GM19324 (cell line): ENCODE measurements around the gene TMSB15B.
"Not testable (repeated sequence)": the region's sequence is repeated elsewhere in the genome, so short reads cannot be mapped to it uniquely, and the experiment has no call there.

Experiments
- ATAC-seq: cut with Tn5 transposase; IDR thresholded peaks from one replicate; pipeline ENCODE4 v1.9.1; 2021; ENCODE audit warnings: mild to moderate bottlenecking, moderate library complexity; ENCODE audit not compliant: unreplicated experiment, low FRiP score

TMSB15B gene

DNA sequence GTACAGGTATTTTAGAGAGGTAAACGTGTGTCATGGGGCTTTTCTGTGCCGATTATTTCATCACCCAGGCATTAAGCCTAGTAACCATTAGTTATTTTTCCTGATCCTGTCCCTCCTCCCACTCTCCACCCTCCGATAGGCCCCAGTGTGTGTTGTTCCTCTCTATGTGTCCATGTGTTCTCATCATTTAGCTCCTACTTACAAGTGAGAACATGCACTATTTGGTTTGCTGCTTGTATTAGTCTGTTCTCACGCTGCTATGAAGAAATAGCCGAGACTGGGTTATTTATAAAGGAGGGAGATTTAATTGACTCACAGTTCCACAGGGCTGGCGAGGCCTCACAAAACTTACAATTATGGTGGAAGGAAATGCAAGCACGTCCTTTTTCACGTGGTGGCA is 53.1 kb downstream of the TMSB15B start:
- ATAC-seq, result not testable (repeated sequence)
